ENCODE measurements around the gene TRIO. TPM values are rescaled to one million over a fixed set of nuclear protein-coding genes. Genes with fewer than 3 reads are reported as not detected.
A peak's percentile ranks its signal among the peaks of the same experiment; 100 is the strongest.

Gene TRIO
- total and polyA plus RNA-seq, 4 donors = 22.0 to 374 (median 191) TPM

DNA sequence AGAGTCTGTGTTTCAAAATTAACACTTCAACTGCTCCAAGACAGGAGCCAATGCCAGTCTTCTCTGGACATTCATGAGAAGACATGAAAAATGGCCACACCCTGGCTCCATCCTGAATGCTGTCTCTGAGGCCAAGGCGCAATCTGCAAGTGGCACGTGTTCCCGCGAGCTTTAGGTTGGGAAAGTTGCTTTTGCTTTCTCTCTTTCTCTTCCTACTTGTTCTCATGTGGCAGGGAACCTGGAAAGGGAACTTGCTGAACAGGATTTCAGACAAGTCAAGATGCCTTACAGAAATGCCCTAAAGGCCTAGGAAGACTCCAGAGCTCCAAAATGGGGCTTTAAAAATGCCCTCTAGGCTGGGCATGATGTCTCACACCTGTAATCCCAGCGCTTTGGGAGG lies 346.5 kb downstream of the TRIO start:
- Histone ChIP-seq H3K9me3 (ENCODE audit: control insufficient read depth, low read length) (no peaks in the 10 kb centered on the region), H3K36me3 (ENCODE audit: control insufficient read depth in 1 of 2, insufficient read depth in 2 of 2, low read length in 1 of 2) (peaks cover 5 to 17% of the 10 kb centered on the region in 2 donors), H3K27ac (ENCODE audit: low read depth in 1 of 2, low read length in 2 of 2) (no peak overlapping the region), H3K4me3 (ENCODE audit: low read length in 2 of 2) (no peak overlapping the region), H3K4me1 (ENCODE audit: control insufficient read depth in 1 of 2, insufficient read depth in 2 of 2, low read length in 2 of 2) (no peaks in the 10 kb centered on the region), H3K27me3 (ENCODE audit: control insufficient read depth in 1 of 2, insufficient read depth in 2 of 2, low read length in 1 of 2) (no peaks in the 10 kb centered on the region)
- ATAC-seq (ENCODE audit: low FRiP score) (no peak), DNase-seq (no peak)
- 92 to 96% methylated on average over 5 of the region's 5 CpGs for WGBS, 2 donors
- intact Hi-C loops (cut with DNase I) = loop anchor here in 1 of 2 donors (10.0 kb wide), 1 partner anchor 155 kb away; no protein-coding TSS in a partner anchor

DNA sequence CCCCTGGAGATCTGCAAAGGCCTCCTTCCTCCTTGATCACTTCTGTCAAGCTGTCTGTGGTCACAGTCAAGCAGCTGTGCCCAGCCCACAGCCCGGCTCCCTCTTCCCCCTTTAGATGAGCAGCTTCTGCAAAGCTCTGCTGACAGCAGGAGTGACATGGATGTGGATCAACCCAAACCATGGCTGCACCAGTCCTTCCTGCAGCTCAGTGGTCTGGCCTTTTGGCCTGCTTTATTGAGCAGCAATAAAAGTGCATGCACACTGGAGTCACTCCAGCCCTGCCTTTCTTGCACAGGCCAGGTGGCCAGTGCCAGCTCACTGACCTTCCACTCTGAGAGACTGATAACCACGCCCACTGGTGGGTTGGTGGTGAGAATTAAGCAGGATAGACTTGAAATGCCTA lies 347.2 kb downstream of the TRIO start:
- no peak overlapping the region for H3K27ac ChIP-seq (ENCODE audit: low read depth in 1 of 2, low read length in 2 of 2)
- no peak overlapping the region for H3K4me3 ChIP-seq (ENCODE audit: low read length in 2 of 2)
- H3K4me1 ChIP-seq (ENCODE audit: control insufficient read depth in 1 of 2, insufficient read depth in 2 of 2, low read length in 2 of 2) = no peaks in the 10 kb centered on the region
- H3K36me3 ChIP-seq (ENCODE audit: control insufficient read depth in 1 of 2, insufficient read depth in 2 of 2, low read length in 1 of 2) = peaks cover 3 to 16% of the 10 kb centered on the region in 2 donors
- DNase-seq (peak in 1 of 2 donors; percentile 81), ATAC-seq (ENCODE audit: low FRiP score) (no peak)
- H3K9me3 ChIP-seq (ENCODE audit: control insufficient read depth, low read length) = no peaks in the 10 kb centered on the region
- H3K27me3 ChIP-seq (ENCODE audit: control insufficient read depth in 1 of 2, insufficient read depth in 2 of 2, low read length in 1 of 2) = no peaks in the 10 kb centered on the region
- 85 to 91% methylated on average over 2 of the region's 2 CpGs for WGBS, 2 donors
- intact Hi-C loops (cut with DNase I) = loop anchor here in 1 of 2 donors (10.0 kb wide), 1 partner anchor 154 kb away; no protein-coding TSS in a partner anchor

DNA sequence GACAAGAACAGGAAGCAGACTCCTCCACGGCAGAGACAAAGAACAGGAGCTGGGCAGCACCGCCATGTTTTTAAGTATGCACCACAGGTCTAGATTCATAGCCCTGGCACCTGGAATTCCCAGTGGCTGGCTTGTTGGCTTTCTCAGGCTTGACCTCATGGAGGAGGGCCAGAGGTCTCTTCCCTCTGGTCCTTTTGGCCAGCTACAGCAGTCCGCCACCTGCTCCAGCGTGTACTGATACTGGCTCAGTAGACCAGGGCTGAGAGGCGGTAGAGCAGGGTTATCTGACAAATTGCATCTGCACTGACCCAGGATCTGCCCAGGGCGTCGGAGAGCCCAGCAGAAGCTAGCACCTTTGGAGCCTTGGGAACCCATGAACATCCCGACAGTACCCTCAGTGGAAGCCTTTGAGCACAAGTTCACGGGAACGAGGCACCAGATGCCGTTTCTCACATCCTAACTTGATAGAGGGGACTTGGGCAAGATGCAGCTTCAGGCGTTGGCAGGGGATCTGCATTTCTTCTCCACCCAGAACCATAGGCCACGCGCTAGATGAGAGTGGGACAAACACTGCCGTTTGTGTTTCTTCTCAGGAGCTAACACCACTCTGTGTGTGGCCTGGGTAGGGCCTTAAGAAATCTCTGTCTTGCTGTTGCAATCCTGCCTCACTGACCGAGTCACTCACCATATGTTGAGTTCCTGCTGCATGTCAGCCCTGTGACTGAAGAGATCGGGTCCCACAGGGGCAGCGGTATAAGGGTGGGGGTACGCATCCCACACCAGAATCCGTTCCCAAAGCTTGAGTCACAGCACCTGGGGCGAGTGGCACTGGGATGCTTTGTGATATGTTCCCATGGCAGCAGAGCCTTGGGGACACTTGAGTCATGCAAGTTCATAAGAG lies 348.1 kb downstream of the TRIO start:
- H3K36me3 ChIP-seq (ENCODE audit: control insufficient read depth in 1 of 2, insufficient read depth in 2 of 2, low read length in 1 of 2) = peaks cover 2 to 14% of the 10 kb centered on the region in 2 donors
- H3K4me1 ChIP-seq (ENCODE audit: control insufficient read depth in 1 of 2, insufficient read depth in 2 of 2, low read length in 2 of 2) = no peaks in the 10 kb centered on the region
- H3K27me3 ChIP-seq (ENCODE audit: control insufficient read depth in 1 of 2, insufficient read depth in 2 of 2, low read length in 1 of 2) = no peaks in the 10 kb centered on the region
- WGBS, 2 donors = 82 to 85% methylated on average over 21 of the region's 21 CpGs
- intact Hi-C loops (cut with DNase I) = loop anchor here in 1 of 2 donors (10.0 kb wide), 1 partner anchor 154 kb away; no protein-coding TSS in a partner anchor
- DNase-seq = no peak
- H3K27ac ChIP-seq (ENCODE audit: low read depth in 1 of 2, low read length in 2 of 2) = no peak overlapping the region
- H3K9me3 ChIP-seq (ENCODE audit: control insufficient read depth, low read length) = no peaks in the 10 kb centered on the region
- ATAC-seq (ENCODE audit: low FRiP score) = no peak
- H3K4me3 ChIP-seq (ENCODE audit: low read length in 2 of 2) = no peak overlapping the region

DNA sequence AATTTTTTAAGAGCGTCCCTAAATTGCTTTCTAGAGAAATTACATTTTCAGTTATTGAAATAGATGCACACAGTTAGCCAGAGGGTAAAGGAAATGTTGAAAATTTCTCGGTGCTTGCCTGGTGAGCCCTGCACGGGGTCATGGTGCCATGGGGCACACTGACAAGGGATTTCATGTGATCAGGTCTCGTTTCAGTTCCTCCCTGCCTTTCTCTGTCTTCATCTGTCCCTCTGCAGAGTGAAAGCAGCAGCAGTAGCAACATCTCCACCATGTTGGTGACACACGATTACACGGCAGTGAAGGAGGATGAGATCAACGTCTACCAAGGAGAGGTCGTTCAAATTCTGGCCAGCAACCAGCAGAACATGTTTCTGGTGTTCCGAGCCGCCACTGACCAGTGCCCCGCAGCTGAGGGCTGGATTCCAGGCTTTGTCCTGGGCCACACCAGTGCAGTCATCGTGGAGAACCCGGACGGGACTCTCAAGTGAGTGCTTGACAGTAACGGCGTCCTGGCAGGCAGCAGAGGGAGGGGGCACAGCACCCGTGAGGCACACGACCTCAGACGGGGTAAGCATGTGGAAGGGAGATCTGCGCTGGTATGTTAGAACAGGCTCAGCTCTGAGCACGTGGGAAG lies 349.3 kb downstream of the TRIO start:
- Histone ChIP-seq H3K36me3 (ENCODE audit: control insufficient read depth in 1 of 2, insufficient read depth in 2 of 2, low read length in 1 of 2) (peaks cover 2 to 17% of the 10 kb centered on the region in 2 donors), H3K4me3 (ENCODE audit: low read length in 2 of 2) (no peak overlapping the region), H3K27ac (ENCODE audit: low read depth in 1 of 2, low read length in 2 of 2) (no peak overlapping the region), H3K27me3 (ENCODE audit: control insufficient read depth in 1 of 2, insufficient read depth in 2 of 2, low read length in 1 of 2) (no peaks in the 10 kb centered on the region), H3K9me3 (ENCODE audit: control insufficient read depth, low read length) (no peaks in the 10 kb centered on the region), H3K4me1 (ENCODE audit: control insufficient read depth in 1 of 2, insufficient read depth in 2 of 2, low read length in 2 of 2) (no peaks in the 10 kb centered on the region)
- WGBS, 2 donors = 78 to 83% methylated on average over 21 of the region's 21 CpGs
- intact Hi-C loops (cut with DNase I) = loop anchor here in 1 of 2 donors (10.0 kb wide), 1 partner anchor 152 kb away; no protein-coding TSS in a partner anchor
- ATAC-seq (ENCODE audit: low FRiP score) (no peak), DNase-seq (no peak)

DNA sequence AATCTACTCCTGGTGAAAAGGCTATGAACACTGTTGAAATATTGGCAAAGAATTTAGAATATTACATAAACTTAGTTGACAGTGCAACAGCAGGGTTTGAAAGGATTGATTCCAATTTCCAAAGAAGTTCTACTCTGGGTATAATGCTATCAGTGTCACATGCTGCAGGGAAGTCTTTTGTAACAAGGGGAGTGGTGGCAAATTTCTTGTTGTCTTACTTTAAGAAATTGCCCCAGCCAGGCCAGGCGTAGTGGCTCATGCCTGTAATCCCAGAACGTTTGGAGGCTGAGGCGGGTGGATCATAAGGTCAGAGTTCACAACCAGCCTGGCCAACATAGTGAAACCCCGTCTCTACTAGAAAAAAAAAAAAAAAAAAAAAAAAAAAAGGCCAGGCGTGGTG lies 352.2 kb downstream of the TRIO start:
- intact Hi-C loops (cut with DNase I) = loop anchor here in 1 of 2 donors (10.0 kb wide), 1 partner anchor 150 kb away; no protein-coding TSS in a partner anchor
- DNase-seq (no peak), ATAC-seq (ENCODE audit: low FRiP score) (no peak)
- Histone ChIP-seq H3K4me1 (ENCODE audit: control insufficient read depth in 1 of 2, insufficient read depth in 2 of 2, low read length in 2 of 2) (no peaks in the 10 kb centered on the region), H3K27ac (ENCODE audit: low read depth in 1 of 2, low read length in 2 of 2) (no peak overlapping the region), H3K9me3 (ENCODE audit: control insufficient read depth, low read length) (no peaks in the 10 kb centered on the region), H3K36me3 (ENCODE audit: control insufficient read depth in 1 of 2, insufficient read depth in 2 of 2, low read length in 1 of 2) (peaks cover 0 to 14% of the 10 kb centered on the region in 2 donors), H3K27me3 (ENCODE audit: control insufficient read depth in 1 of 2, insufficient read depth in 2 of 2, low read length in 1 of 2) (no peaks in the 10 kb centered on the region), H3K4me3 (ENCODE audit: low read length in 2 of 2) (no peak overlapping the region)
- 86 to 90% methylated on average over 5 of the region's 5 CpGs for WGBS, 2 donors

DNA sequence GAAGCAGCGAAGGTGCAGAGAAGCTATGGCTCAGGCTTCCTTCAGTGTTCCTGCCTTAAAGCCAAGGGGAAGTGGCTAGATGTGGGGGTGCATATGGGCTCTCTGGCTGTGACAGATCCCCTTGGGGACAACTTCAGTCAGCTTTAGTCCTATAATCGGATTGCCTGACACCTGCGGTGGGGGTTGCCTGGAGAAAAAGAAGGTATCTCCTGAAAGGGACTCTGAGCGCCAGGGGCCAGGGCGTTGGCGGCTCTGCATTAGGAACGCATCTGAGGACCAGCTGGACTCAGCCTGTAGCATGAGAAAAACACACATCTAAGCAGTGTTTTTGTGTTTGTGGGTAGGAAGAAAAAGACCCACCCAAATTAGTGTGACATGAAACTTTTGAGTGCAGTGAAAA lies 354.2 kb downstream of the TRIO start:
- intact Hi-C loops (cut with DNase I) = loop anchor here in 1 of 2 donors (10.0 kb wide), 1 partner anchor 147 kb away; no protein-coding TSS in a partner anchor
- H3K27me3 ChIP-seq (ENCODE audit: control insufficient read depth in 1 of 2, insufficient read depth in 2 of 2, low read length in 1 of 2) = no peaks in the 10 kb centered on the region
- H3K27ac ChIP-seq (ENCODE audit: low read depth in 1 of 2, low read length in 2 of 2) = no peak overlapping the region
- no peaks in the 10 kb centered on the region for H3K9me3 ChIP-seq (ENCODE audit: control insufficient read depth, low read length)
- WGBS, 2 donors = 93% methylated on average over 7 of the region's 7 CpGs
- H3K4me3 ChIP-seq (ENCODE audit: low read length in 2 of 2) = no peak overlapping the region
- H3K36me3 ChIP-seq (ENCODE audit: control insufficient read depth in 1 of 2, insufficient read depth in 2 of 2, low read length in 1 of 2) = peaks cover 0 to 9% of the 10 kb centered on the region in 2 donors
- no peaks in the 10 kb centered on the region for H3K4me1 ChIP-seq (ENCODE audit: control insufficient read depth in 1 of 2, insufficient read depth in 2 of 2, low read length in 2 of 2)
- no peak for DNase-seq
- ATAC-seq (ENCODE audit: low FRiP score) = no peak

DNA sequence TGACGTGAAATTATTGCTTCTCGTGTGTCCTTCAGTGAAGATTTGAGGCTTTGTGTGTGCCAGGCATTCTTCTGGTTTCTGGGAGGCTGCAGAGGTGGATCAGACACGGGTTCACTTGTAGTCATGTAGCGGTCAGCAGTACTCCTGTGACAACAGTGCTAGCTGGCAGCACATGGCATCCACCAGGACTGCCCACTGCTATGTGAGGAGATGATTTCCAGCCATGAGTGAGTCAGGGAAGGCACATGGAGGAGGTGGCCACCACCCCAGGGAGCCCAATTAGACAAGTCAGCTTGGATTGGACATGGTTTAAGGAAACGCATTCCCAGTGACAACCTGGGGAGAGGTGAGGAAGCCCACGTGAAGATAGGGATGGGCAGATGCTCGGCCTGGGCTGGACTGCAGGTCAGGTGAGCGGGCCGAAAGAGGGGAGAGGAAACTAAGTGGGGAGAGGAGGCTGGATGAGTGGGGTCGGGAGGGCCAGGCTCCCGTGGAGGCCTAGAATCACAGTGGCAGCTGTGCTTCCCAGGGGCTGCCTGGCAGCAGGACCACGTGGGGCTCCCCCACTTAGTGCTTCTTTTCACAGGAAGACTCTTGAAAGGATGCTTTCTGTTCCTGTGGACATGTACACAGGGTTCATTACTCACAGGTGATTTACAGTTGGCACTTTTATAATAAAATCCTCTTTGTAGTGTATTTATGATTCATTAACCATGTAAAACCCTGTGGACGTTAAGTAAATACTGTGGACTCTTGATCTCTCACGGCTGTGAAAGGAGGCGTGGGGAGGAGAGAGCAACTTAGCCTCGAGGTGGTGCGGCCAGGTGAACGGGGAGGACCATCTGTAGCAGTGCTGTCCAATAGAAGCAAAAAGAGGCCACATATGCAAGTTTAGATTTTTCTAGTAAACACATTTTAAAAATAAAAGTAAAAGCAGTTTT lies 358.5 kb downstream of the TRIO start:
- H3K36me3 ChIP-seq (ENCODE audit: control insufficient read depth in 1 of 2, insufficient read depth in 2 of 2, low read length in 1 of 2) = peaks cover 0 to 12% of the 10 kb centered on the region in 2 donors
- ATAC-seq (ENCODE audit: low FRiP score) = no peak

DNA sequence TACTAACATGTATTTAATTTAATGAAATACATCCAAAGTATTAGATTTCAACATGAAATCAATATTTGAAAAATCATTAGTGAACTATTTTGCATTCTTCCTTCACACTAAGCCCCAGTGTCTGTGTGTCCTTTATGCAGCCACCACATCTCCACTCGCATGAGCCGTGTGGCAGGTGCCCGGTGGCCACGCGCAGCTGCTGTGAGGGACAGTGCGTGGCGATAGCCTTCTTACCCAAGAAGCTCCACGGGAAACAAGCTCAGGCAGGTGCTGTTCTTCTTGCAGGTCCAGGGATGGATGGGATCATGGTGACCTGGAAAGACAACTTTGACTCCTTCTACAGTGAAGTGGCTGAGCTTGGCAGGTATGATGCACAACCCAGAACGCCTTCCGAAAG lies 359.1 kb downstream of the TRIO start:
- ATAC-seq (ENCODE audit: low FRiP score) (no peak), DNase-seq (no peak)
- no peaks in the 10 kb centered on the region for H3K27me3 ChIP-seq (ENCODE audit: control insufficient read depth in 1 of 2, insufficient read depth in 2 of 2, low read length in 1 of 2)
- intact Hi-C loops (cut with DNase I) = no loop called here
- no peaks in the 10 kb centered on the region for H3K9me3 ChIP-seq (ENCODE audit: control insufficient read depth, low read length)
- H3K27ac ChIP-seq (ENCODE audit: low read depth in 1 of 2, low read length in 2 of 2) = no peak overlapping the region
- no peaks in the 10 kb centered on the region for H3K4me1 ChIP-seq (ENCODE audit: control insufficient read depth in 1 of 2, insufficient read depth in 2 of 2, low read length in 2 of 2)
- no peak overlapping the region for H3K4me3 ChIP-seq (ENCODE audit: low read length in 2 of 2)
- WGBS, 2 donors = 93 to 94% methylated on average over 10 of the region's 10 CpGs
- H3K36me3 ChIP-seq (ENCODE audit: control insufficient read depth in 1 of 2, insufficient read depth in 2 of 2, low read length in 1 of 2) = peaks cover 0 to 9% of the 10 kb centered on the region in 2 donors

More for the DNA sequence above, 358.5 kb downstream of the TRIO start:
- intact Hi-C loops (cut with DNase I) = no loop called here
- DNase-seq = no peak
- H3K27ac ChIP-seq (ENCODE audit: low read depth in 1 of 2, low read length in 2 of 2) = no peak overlapping the region
- no peaks in the 10 kb centered on the region for H3K27me3 ChIP-seq (ENCODE audit: control insufficient read depth in 1 of 2, insufficient read depth in 2 of 2, low read length in 1 of 2)
- H3K4me3 ChIP-seq (ENCODE audit: low read length in 2 of 2) = no peak overlapping the region
- H3K4me1 ChIP-seq (ENCODE audit: control insufficient read depth in 1 of 2, insufficient read depth in 2 of 2, low read length in 2 of 2) = no peaks in the 10 kb centered on the region
- WGBS, 2 donors = 78 to 83% methylated on average over 18 of the region's 18 CpGs
- no peaks in the 10 kb centered on the region for H3K9me3 ChIP-seq (ENCODE audit: control insufficient read depth, low read length)

Measured in aorta (tissue), 5 donors.